H9 (cell line): ENCODE results near the gene ONECUT3. TPM values are rescaled to one million over a fixed set of nuclear protein-coding genes. Genes with fewer than 3 reads are reported as not detected.

ENCODE experiments used
- DNase-seq: peaks from one replicate; pipeline ENCODE4 v3.0.0-alpha.2; 2017
- H2AFZ ChIP-seq: one replicate; pipeline ENCODE4 v1.6.1; 2013; ENCODE audit warnings: mild to moderate bottlenecking, low read length, control low read depth, moderate library complexity
- H2AK5ac ChIP-seq: 2 replicates; pipeline ENCODE4 v1.6.1; 2013; ENCODE audit warnings: low read length, control low read depth, mixed read lengths; ENCODE audit not compliant: insufficient read length
- H2BK120ac ChIP-seq: one replicate; pipeline ENCODE4 v1.6.1; 2013; ENCODE audit warnings: low read depth, mild to moderate bottlenecking, low read length, control low read depth, inconsistent platforms; ENCODE audit not compliant: poor library complexity, severe bottlenecking
- H2BK12ac ChIP-seq: 2 replicates; pipeline ENCODE4 v1.6.1; 2013; ENCODE audit warnings: low read length, control low read depth, mixed read lengths, low read depth; ENCODE audit not compliant: insufficient read length
- H2BK15ac ChIP-seq: 2 replicates; pipeline ENCODE4 v1.6.1; 2013; ENCODE audit warnings: low read depth, low read length, control low read depth
- H2BK20ac ChIP-seq: one replicate; pipeline ENCODE4 v1.6.1; 2013; ENCODE audit warnings: low read depth, mild to moderate bottlenecking, low read length, control low read depth, inconsistent platforms; ENCODE audit not compliant: poor library complexity, severe bottlenecking
- H2BK5ac ChIP-seq: 2 replicates; pipeline ENCODE4 v1.6.1; 2013; ENCODE audit warnings: low read length, control low read depth, mixed read lengths; ENCODE audit not compliant: insufficient read length
- H3K14ac ChIP-seq: 2 replicates; pipeline ENCODE4 v1.6.1; 2013; ENCODE audit warnings: low read length, control low read depth; ENCODE audit not compliant: insufficient read depth
- H3K18ac ChIP-seq: 2 replicates; pipeline ENCODE4 v1.6.1; 2013; ENCODE audit warnings: low read depth, mild to moderate bottlenecking, mixed read lengths, low read length, control low read depth; ENCODE audit not compliant: insufficient read length
- H3K23ac ChIP-seq: 2 replicates; pipeline ENCODE4 v1.6.1; 2013; ENCODE audit warnings: low read length, control low read depth, mixed read lengths, low read depth; ENCODE audit not compliant: insufficient read length
- H3K23me2 ChIP-seq: 2 replicates; pipeline ENCODE4 v1.6.1; 2013; ENCODE audit warnings: low read depth, mild to moderate bottlenecking, mixed read lengths, low read length, control low read depth; ENCODE audit not compliant: insufficient read length, poor library complexity, severe bottlenecking
- H3K27ac ChIP-seq: 2 replicates; pipeline ENCODE4 v1.5.1; 2013; ENCODE audit warnings: low read length, control low read depth, mixed read lengths, low read depth; ENCODE audit not compliant: insufficient read length
- H3K27me3 ChIP-seq: 2 replicates; pipeline ENCODE4 v1.6.1; 2013; ENCODE audit warnings: low read length, control low read depth, inconsistent platforms; ENCODE audit not compliant: insufficient read depth
- H3K4ac ChIP-seq: 2 replicates; pipeline ENCODE4 v1.6.1; 2013; ENCODE audit warnings: low read depth, mild to moderate bottlenecking, control low read depth, inconsistent platforms, low read length, moderate library complexity
- H3K4me1 ChIP-seq: 2 replicates; pipeline ENCODE4 v1.6.1; 2013; ENCODE audit warnings: low read length, control low read depth, inconsistent platforms; ENCODE audit not compliant: insufficient read depth
- H3K4me2 ChIP-seq: 2 replicates; pipeline ENCODE4 v1.6.1; 2013; ENCODE audit warnings: low read length, control low read depth, mixed read lengths; ENCODE audit not compliant: insufficient read length, insufficient read depth
- H3K56ac ChIP-seq: 2 replicates; pipeline ENCODE4 v1.6.1; 2013; ENCODE audit warnings: low read depth, mild to moderate bottlenecking, mixed read lengths, low read length, control low read depth; ENCODE audit not compliant: insufficient read length
- H3K79me1 ChIP-seq: 2 replicates; pipeline ENCODE4 v1.6.1; 2013; ENCODE audit warnings: low read depth, mild to moderate bottlenecking, moderate library complexity, low read length, control low read depth, inconsistent platforms; ENCODE audit not compliant: insufficient read depth, poor library complexity, severe bottlenecking
- H3K79me2 ChIP-seq: 2 replicates; pipeline ENCODE4 v1.6.1; 2013; ENCODE audit warnings: low read length, control low read depth, inconsistent platforms; ENCODE audit not compliant: insufficient read depth
- H3K9ac ChIP-seq: 2 replicates; pipeline ENCODE4 v1.6.1; 2013; ENCODE audit warnings: low read length, control low read depth, mixed read lengths; ENCODE audit not compliant: insufficient read length; ENCODE audit errors: extremely low read depth
- H3K9me3 ChIP-seq: one replicate; pipeline ENCODE4 v1.6.1; 2013; ENCODE audit warnings: low read depth, low read length, inconsistent platforms; ENCODE audit not compliant: control insufficient read depth
- H3T11ph ChIP-seq: one replicate; pipeline ENCODE4 v1.6.1; 2013; ENCODE audit warnings: mild to moderate bottlenecking, low read length, control low read depth, inconsistent platforms
- H4K20me1 ChIP-seq: one replicate; pipeline ENCODE4 v1.6.1; 2013; ENCODE audit not compliant: control insufficient read depth, insufficient read length, insufficient read depth
- H4K5ac ChIP-seq: 2 replicates; pipeline ENCODE4 v1.6.1; 2013; ENCODE audit warnings: low read depth, mild to moderate bottlenecking, mixed read lengths, low read length, control low read depth; ENCODE audit not compliant: insufficient read length
- H4K8ac ChIP-seq: replicated peaks from 2 replicates; pipeline ENCODE4 v1.6.1; 2013; ENCODE audit warnings: low read length, control low read depth, mixed read lengths, low read depth; ENCODE audit not compliant: insufficient read length
- H4K91ac ChIP-seq: 2 replicates; pipeline ENCODE4 v1.6.1; 2013; ENCODE audit warnings: low read depth, mild to moderate bottlenecking, moderate library complexity, mixed read lengths, low read length, control low read depth; ENCODE audit not compliant: insufficient read length
- H3K27ac Mint-ChIP-seq, 3 experiments: 2 replicates in 2 of 3; 3 replicates in 1 of 3; pipeline ENCODE4 v1.8.0; 2020 to 2021; ENCODE audit warnings: mixed read lengths in 3 of 3, mild to moderate bottlenecking in 1 of 3, moderate library complexity in 1 of 3
- H3K27me3 Mint-ChIP-seq: 2 replicates; pipeline ENCODE4 v1.8.0; 2021; ENCODE audit warnings: low read depth, mild to moderate bottlenecking, moderate library complexity, mixed read lengths
- H3K36me3 Mint-ChIP-seq, 3 experiments: 2 replicates in 2 of 3; 3 replicates in 1 of 3; pipeline ENCODE4 v1.8.0; 2020 to 2021; ENCODE audit warnings: low read depth in 3 of 3, mixed read lengths in 3 of 3; ENCODE audit not compliant: insufficient read depth in 1 of 3
- H3K4me1 Mint-ChIP-seq, 2 experiments: 2 replicates each; pipeline ENCODE4 v1.8.0; 2020; ENCODE audit warnings: mixed read lengths in 2 of 2
- H3K4me3 Mint-ChIP-seq, 2 experiments: 2 replicates in 1 of 2; 3 replicates in 1 of 2; pipeline ENCODE4 v1.8.0; 2020 to 2021; ENCODE audit warnings: mild to moderate bottlenecking in 2 of 2, mixed read lengths in 2 of 2, moderate library complexity in 1 of 2
- H3K9me3 Mint-ChIP-seq, 2 experiments: 2 replicates in 1 of 2; 3 replicates in 1 of 2; pipeline ENCODE4 v1.8.0; 2020; ENCODE audit warnings: mild to moderate bottlenecking in 2 of 2, mixed read lengths in 2 of 2, moderate library complexity in 1 of 2
- WGBS: extraction: QIAGEN DNeasy Blood & Tissue Kit; methylation state at CpG from one replicate; pipeline ENCODE4 v1.1.7; 2013; ENCODE audit warnings: missing lambda C conversion rate, low lambda C conversion rate, mixed read lengths; ENCODE audit not compliant: insufficient read length; ENCODE audit errors: extremely low coverage; 5-methylcytosine and 5-hydroxymethylcytosine counted together
- total RNA-seq: library from RNA; stranded (reverse); gene quantifications from 2 replicates; pipeline ENCODE4 v1.2.1, GENCODE V29; 2021
- TF ChIP-seq, protein P1 (sequence below): fragments of 200-600 bp; sonication (generic); conservative IDR thresholded peaks from 3 replicates; pipeline ENCODE4 v1.8.0; 2021; ENCODE audit warnings: antibody characterized with exemption, mild to moderate bottlenecking

The ONECUT3 gene
- total RNA-seq, 1 experiment from 2014 or later: 0.04 TPM

DNA sequence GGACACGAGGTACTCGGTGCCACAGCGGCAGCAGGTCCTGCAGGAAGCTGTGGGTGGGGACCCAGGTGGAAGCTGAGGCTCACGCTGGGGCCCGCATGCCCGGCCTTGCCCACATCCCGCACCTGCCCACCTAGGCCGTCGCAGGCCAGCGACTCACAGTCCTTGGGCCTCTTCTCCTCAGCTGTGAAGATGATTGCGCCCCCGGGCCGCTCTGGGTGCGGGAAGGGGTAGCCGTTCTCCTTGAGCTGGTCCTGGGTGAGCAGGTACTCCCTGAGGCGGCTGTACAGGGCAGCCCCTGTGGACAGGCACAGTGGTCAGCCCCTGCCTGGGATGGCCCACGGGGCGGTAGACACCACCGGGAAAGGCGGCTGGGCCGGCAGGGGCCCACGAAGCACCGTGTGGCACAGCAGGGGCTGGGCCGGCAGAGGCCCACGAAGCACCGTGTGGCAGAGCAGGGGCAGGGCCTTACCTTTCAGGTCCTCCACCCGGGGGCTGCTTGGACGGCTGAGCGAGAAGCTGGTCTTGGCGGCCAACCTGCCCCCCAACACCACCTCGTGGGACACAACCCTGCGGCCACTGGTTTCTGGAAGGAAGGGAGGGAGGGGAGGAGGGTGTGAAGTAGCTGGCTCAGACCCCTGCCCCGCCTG lies 65.4 kb downstream of the ONECUT3 start:
- TF ChIP-seq, protein P1, sequence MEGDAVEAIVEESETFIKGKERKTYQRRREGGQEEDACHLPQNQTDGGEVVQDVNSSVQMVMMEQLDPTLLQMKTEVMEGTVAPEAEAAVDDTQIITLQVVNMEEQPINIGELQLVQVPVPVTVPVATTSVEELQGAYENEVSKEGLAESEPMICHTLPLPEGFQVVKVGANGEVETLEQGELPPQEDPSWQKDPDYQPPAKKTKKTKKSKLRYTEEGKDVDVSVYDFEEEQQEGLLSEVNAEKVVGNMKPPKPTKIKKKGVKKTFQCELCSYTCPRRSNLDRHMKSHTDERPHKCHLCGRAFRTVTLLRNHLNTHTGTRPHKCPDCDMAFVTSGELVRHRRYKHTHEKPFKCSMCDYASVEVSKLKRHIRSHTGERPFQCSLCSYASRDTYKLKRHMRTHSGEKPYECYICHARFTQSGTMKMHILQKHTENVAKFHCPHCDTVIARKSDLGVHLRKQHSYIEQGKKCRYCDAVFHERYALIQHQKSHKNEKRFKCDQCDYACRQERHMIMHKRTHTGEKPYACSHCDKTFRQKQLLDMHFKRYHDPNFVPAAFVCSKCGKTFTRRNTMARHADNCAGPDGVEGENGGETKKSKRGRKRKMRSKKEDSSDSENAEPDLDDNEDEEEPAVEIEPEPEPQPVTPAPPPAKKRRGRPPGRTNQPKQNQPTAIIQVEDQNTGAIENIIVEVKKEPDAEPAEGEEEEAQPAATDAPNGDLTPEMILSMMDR: no peak
- no peaks in the 10 kb centered on the region for H3K23me2 ChIP-seq
- H2AK5ac ChIP-seq: no peak overlapping the region
- H3K27ac ChIP-seq: no peak overlapping the region
- peaks cover 6 to 41% (median 37%) of the 10 kb centered on the region in 3 experiments for H3K36me3 Mint-ChIP-seq
- H2BK12ac ChIP-seq: no peak overlapping the region
- no peaks in the 10 kb centered on the region for H3K4me1 ChIP-seq
- H2BK15ac ChIP-seq: no peak overlapping the region
- no peak overlapping the region for H3K4me3 Mint-ChIP-seq
- H3K79me2 ChIP-seq: no peaks in the 10 kb centered on the region
- no peak overlapping the region for H3K4me2 ChIP-seq
- H3K18ac ChIP-seq: no peak overlapping the region
- H3K27ac Mint-ChIP-seq: no peak overlapping the region
- no peak overlapping the region for H4K8ac ChIP-seq
- no peak overlapping the region for H2BK5ac ChIP-seq
- H4K91ac ChIP-seq: no peak overlapping the region
- no peak overlapping the region for H3K14ac ChIP-seq
- H3K4me1 Mint-ChIP-seq: no peaks in the 10 kb centered on the region
- H3K4ac ChIP-seq: no peak overlapping the region
- H3K9ac ChIP-seq: no peak overlapping the region
- H3K9me3 ChIP-seq: no peaks in the 10 kb centered on the region
- no peak for DNase-seq
- no peak overlapping the region for H4K5ac ChIP-seq
- no peaks in the 10 kb centered on the region for H3K27me3 ChIP-seq
- H3K9me3 Mint-ChIP-seq: no peaks in the 10 kb centered on the region
- no peak overlapping the region for H2BK120ac ChIP-seq
- no peaks in the 10 kb centered on the region for H3K27me3 Mint-ChIP-seq
- H3K23ac ChIP-seq: no peak overlapping the region
- no peak overlapping the region for H3T11ph ChIP-seq
- H2AFZ ChIP-seq: no peak overlapping the region
- no CpG with 5 or more reads among the region's 33 CpGs for whole genome bisulfite sequencing
- H3K79me1 ChIP-seq: no peaks in the 10 kb centered on the region
- no peaks in the 10 kb centered on the region for H4K20me1 ChIP-seq
- no peak overlapping the region for H3K56ac ChIP-seq
- no peak overlapping the region for H2BK20ac ChIP-seq
